ENCODE results near the gene GRIP2.

Gene GRIP2

GRCh38 chr3:14508966-14509795 is 31.0 kb downstream of the GRIP2 start:
- DNase-seq (ENCODE audit: extremely low read depth, low read depth), result no peak
- TF ChIP-seq CTCF (IDR thresholded peaks at IDR 0.05; ENCODE audit: low read depth, low read length), result peak; percentile 85

GRCh38 chr3:14508505-14508819 is 31.7 kb downstream of the GRIP2 start:
- TF ChIP-seq CTCF (IDR thresholded peaks at IDR 0.05; ENCODE audit: low read depth, low read length), result no peak
- no peak for DNase-seq (ENCODE audit: extremely low read depth, low read depth)

- no peak for TF ChIP-seq CTCF (IDR thresholded peaks at IDR 0.05; ENCODE audit: low read depth, low read length)
- DNase-seq (ENCODE audit: extremely low read depth, low read depth), result no peak
Observed at GRCh38 chr3:14507757-14508504, 32.2 kb downstream of the GRIP2 start.

- no peak for DNase-seq (ENCODE audit: extremely low read depth, low read depth)
- TF ChIP-seq CTCF (IDR thresholded peaks at IDR 0.05; ENCODE audit: low read depth, low read length), result no peak
Observed at GRCh38 chr3:14507305-14507741, 32.8 kb downstream of the GRIP2 start.

- DNase-seq (ENCODE audit: extremely low read depth, low read depth), result no peak
- no peak for TF ChIP-seq CTCF (IDR thresholded peaks at IDR 0.05; ENCODE audit: low read depth, low read length)
Observed at GRCh38 chr3:14506626-14507304, 33.4 kb downstream of the GRIP2 start.

GRCh38 chr3:14505803-14506500 is 34.2 kb downstream of the GRIP2 start:
- no peak for TF ChIP-seq CTCF (IDR thresholded peaks at IDR 0.05; ENCODE audit: low read depth, low read length)
- no peak for DNase-seq (ENCODE audit: extremely low read depth, low read depth)
